NCI-H2227 (cell line): Measurements from ENCODE around the gene CTBP2.

Experiments
- DNase-seq: peaks from one replicate; lab custom pipeline; 2025; ENCODE audit not compliant: unreplicated experiment; lab: John Stamatoyannopoulos, UW

The CTBP2 gene

GRCh38 chr10:124946945-124947344, 213.4 kb downstream of the CTBP2 start:
- no peak for DNase-seq

- DNase-seq: no peak
Observed at GRCh38 chr10:124944982-124945381, 215.4 kb downstream of the CTBP2 start.

- DNase-seq: no peak
Observed at GRCh38 chr10:124943301-124944092, 216.9 kb downstream of the CTBP2 start.

GRCh38 chr10:124942317-124943169, 217.8 kb downstream of the CTBP2 start:
- no peak for DNase-seq

GRCh38 chr10:124941823-124942222, 218.5 kb downstream of the CTBP2 start, which contains the start of gene ZRANB1:
TSS of gene ZRANB1 (plus strand) at chr10:124942123. CDS start at chr10:124942494, 371 bp downstream.
- no peak for DNase-seq

- no peak for DNase-seq
Observed at GRCh38 chr10:124939290-124939689, 221.1 kb downstream of the CTBP2 start.

- no peak for DNase-seq
Observed at GRCh38 chr10:124936813-124937212, 223.6 kb downstream of the CTBP2 start.

GRCh38 chr10:124935946-124936345, 224.4 kb downstream of the CTBP2 start:
- DNase-seq: no peak
